ENCODE results near the gene BICD1. TPM values are rescaled to one million over a fixed set of nuclear protein-coding genes. Genes with fewer than 3 reads are reported as not detected.
"Not testable (repeated sequence)": the region's sequence is repeated elsewhere in the genome, so short reads cannot be mapped to it uniquely, and the experiment has no call there.

The BICD1 gene
- total RNA-seq, 1 donor from 2014 or later, result 95.0 TPM

DNA sequence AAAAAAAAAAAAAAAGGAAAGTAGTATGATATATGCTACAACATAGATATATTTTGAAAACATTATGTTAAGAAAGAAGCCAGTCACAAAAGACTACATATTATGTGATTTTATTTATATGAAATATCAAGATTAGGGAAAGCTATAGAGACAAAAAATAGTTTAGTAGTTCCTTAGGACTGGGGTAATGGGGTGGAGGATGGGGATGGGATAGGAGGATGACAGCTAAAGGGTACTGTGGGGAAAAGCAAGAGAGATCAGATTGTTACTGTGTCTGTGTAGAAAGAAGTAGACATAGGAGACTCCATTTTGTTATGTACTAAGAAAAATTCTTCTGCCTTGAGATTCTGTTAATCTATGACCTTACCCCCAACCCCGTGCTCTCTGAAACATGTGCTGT is 7.4 kb upstream of the BICD1 start:
- intact Hi-C loops (cut with DNase I); ATAC-seq; DNase-seq (ENCODE audit: low spot score): not testable (repeated sequence)

DNA sequence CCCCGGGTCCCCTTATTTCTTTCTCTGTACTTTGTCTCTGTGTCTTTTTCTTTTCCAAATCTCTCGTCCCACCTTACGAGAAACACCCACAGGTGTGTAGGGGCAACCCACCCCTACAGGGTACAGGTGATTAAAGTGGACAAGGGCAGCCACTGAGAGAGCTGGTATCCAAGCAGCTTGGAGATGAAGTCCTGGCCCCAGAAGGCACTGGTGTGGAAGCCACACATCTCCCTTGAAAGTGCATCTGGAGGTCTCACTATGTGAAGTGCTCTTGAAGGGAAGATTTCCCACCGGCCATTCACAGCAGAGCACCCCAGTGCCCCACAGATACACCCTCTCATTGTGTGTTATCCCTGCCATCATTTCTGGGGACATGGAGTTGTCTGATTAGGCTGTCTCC is 6.3 kb upstream of the BICD1 start:
- DNase-seq (ENCODE audit: low spot score), result no peak
- intact Hi-C loops (cut with DNase I), result no loop called here
- ATAC-seq, result no peak

DNA sequence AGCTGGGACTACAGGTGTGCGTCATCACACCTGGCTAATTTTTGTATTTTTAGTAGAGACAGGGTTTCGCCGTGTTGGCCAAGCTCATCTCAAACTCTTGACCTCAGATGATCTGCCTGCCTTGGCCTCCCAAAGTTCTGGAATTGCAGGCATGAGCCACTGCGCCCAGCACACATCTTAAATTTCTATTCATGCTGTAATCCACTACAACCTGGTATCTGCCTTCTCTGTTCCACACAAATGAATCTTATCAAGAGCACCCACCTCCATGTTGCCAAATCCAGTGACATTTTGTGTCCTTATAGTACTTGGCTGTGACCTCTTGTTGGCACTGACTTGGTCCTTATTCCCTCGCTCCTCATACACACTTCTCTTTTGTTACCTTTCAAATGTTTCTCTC is 5.8 kb upstream of the BICD1 start:
- DNase-seq (ENCODE audit: low spot score) (no peak), ATAC-seq (no peak)
- intact Hi-C loops (cut with DNase I), result no loop called here

DNA sequence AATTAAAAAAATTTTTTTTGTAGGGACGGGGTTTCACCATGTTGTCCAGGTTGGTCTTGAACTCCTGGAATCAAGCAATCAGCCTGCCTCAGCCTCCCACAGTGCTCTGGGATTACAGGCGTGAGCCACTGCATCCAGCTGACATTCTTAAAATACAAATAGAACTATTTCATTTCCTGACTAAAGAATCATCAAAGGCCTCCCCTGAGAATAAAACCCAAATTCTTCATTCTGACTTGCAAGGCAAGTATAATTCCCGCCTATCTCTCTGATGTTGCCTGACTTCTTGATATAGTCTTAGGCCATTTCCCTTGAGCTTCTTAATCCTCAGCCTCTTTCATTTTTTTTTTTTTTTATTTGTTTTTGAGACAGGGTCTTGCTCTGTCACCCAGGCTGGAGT is 4.4 kb upstream of the BICD1 start:
- DNase-seq (ENCODE audit: low spot score), result no peak
- no peak for ATAC-seq
- intact Hi-C loops (cut with DNase I), result no loop called here

DNA sequence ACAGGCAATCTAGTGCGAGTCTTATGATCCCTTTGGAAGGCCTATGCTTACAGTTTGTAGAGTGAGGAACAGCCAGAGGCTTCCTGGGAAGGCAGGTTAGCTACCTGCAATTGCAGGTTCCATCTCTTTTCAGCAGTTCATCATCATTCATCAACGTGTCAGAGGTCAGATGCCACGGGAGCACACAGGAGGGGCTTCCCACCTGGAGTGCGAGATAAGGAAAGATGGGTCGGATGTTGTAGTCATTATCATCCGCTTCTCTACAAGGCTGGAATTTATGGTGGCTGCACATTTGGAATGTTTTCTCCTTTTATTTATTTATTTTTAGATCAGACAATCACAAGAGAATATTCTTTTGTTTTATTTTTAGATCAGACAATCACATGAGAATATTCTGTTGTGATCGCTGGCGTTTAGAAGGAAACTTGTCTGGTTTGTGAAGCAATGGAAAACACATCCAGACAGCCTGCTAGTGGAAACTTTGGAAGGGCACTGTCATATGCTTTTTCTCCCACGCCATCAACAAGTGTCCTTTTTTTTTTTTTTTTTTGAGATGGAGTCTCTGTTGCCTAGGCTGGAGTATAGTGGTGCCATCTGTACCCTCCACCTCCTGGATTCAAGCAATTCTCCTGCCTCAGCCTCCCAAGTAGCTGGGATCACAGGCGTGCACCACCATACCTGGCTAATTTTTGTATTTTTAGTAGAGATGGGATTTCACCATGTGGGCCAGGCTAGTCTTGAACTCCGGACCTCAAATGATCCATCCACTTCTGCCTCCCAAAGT is 1.9 kb upstream of the BICD1 start:
- intact Hi-C loops (cut with DNase I), result no loop called here

DNA sequence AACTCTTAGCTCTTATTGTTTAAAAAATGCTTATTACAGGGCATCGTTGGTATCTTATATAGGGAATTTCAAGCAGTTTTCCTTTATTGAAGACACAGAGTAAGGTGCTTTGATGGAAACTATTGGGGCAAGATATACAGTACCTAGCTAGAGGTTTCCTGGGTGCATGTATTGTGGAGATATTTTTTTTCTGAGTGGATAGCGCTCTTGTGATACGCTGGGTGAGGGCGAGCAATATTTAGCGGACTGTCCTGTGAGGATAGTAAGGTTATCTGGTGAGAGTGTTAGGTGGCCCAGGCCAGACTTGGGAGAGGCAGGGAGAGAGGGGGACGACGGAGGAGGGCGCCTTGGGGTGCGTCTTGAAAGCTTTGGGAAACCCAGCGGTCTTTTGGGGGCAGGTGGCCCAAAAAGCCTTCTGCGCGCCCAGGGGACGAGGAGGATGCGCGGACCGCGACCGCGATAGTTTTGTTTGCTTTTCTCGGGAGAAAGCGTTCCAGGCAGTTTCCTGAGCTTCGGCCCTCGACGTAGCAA is 596 bp upstream of the BICD1 start:
- ATAC-seq, result peak; percentile 31
- no peak for DNase-seq (ENCODE audit: low spot score)
- intact Hi-C loops (cut with DNase I), result no loop called here

More for the DNA sequence above, 1.9 kb upstream of the BICD1 start:
- DNase-seq (ENCODE audit: low spot score), result no peak
- ATAC-seq, result no peak

DNA sequence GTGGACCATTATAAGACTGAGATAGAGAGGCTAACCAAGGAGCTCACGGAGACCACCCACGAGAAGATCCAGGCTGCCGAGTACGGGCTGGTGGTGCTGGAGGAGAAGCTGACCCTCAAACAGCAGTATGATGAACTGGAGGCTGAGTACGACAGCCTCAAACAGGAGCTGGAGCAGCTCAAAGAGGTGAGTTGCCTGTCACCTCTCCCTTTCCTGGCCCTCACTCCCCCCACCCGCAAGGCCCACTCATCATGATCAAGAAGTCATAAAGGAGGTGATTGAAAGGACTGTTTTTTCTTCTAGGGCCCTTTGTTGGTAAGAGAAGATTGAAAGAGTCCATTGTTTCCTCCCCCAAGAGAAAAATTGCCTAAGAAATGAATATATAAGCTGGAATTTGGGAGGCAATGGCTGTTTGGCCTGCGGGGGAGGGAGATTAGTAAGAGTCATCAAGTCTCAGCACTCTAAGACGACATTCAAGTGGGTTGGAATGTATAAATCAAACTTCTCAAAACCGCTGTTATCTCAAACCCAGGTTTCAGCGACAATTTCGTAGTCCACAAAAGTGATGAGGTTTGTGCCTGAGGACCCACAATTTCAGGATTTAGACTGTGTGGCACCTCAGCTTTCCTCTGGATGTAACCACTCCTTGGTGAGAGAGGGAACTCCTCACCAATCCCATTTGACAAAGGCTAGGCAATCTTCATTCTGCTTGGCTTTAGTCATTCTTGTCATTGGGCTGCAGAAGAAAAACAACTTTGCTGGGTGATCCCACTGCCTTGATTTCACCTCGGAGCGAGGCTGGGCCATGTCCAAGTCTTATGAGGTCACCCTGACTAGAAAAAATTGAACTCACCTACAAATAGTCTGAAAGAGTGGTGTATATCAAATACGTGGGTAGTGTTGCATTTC is 966 bp downstream of the BICD1 start:
- intact Hi-C loops (cut with DNase I), result no loop called here
- DNase-seq (ENCODE audit: low spot score), result no peak
- peak; percentile 26 for ATAC-seq

DNA sequence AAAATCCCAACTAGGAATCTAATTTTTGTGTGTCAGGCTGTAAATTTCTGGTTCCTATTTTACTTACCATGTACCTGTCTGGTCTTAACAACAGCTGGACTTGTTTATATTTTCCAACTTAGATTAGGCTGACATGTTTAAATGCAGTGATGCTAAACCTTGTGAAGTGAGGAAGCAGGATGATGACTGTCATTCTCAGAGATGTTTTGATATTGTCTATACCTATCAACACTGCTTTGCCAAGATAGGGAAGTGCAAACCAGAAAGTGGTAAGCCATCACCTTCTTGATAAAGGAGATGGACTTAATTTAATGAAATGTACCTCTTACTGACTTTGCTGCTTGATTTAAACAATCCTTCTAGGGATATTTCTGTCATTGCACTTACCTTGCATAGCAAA is 2.1 kb downstream of the BICD1 start:
- intact Hi-C loops (cut with DNase I), result no loop called here
- DNase-seq (ENCODE audit: low spot score) (no peak), ATAC-seq (no peak)

DNA sequence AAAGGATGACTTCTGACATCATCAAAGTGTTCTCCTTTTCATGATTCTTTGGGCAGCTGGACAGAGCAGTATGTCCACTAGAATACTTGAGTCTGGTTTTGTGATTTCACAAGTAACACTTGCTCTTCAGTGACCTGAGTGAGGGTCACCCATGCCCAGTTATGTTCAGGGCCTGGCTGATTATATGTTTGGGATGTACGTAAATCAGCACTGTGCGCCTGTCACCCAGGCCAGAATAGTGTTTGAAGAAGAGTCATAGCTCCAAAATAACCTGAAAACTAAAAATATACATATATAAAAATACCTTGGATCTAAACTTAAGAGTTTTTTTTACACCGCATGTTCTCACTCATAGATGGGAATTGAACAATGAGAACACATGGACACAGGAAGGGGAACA is 3.8 kb downstream of the BICD1 start:
- intact Hi-C loops (cut with DNase I), result no loop called here
- DNase-seq (ENCODE audit: low spot score) (no peak), ATAC-seq (no peak)

DNA sequence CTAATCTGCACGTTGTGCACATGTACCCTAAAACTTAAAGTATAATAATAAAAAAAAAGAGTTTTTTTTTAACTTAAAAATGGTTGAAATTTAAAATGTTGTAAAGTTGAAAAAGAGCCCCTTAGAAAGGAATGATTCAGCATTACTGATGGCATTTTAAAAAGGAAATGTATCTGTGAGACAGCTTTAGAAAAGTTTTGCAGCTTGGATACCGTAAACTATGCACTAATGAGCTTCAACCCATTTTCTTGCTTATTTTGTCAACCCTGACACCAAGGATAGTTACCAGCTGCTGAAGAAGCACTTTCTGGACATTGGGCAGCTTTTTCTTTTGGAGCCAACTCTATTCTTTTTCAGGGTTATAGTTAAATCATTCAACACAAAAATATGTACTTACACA is 4.3 kb downstream of the BICD1 start:
- DNase-seq (ENCODE audit: low spot score), result no peak
- no peak for ATAC-seq
- intact Hi-C loops (cut with DNase I), result no loop called here

DNA sequence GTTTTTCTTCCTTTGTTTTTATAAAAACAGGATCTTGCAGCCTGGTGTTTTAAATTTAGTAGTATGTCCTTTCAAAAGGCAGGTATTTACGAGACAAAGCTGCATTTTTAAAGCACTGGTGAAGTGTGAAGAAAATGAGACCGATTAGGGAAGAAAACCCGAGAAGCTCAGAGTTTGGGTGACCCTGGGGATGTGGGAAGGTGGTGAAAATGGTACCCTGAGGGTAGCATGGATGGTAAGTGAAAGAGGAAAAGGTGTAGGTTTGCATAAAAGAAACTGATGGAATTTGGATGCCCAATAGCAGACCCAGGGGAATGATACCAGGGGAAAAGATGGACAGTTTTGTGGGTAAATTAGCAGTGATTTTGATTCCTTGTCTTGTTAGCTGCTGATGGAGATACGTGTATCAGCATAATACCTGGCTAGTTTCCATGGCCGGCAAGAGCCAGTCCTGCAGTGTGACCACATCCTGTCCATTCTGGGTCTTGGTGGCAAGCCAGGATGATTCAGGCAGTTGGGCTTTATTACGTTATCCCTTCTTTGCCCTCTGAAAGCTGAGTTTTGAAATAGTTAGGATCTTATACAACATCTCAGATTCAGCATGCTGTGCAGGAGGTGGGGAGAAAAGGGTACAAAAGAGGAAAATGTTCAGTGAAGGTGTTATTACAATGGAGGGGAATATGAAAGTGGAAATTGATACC is 8.9 kb downstream of the BICD1 start:
- DNase-seq (ENCODE audit: low spot score) (peak; percentile 90), ATAC-seq (peak; percentile 99)
- intact Hi-C loops (cut with DNase I), result no loop called here

DNA sequence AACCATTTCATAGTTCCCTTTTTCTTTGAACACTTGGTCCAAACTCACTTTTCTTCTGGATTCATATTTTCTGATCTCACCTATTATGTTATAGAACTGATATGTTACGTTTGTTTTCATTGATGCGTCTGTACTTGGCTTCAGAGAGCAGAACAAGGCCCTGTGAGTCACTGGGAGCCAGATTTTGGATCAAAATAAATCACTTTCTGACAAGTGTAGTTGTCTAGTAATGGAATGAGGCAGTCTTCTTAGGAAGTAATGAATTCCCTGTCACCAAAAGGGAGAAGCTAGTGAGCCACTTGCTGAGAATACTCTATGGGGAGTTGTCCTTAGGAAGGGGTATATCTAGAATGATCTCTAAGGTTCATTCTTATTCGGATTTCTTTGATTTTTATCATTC is 10.2 kb downstream of the BICD1 start:
- intact Hi-C loops (cut with DNase I), result no loop called here
- no peak for DNase-seq (ENCODE audit: low spot score)
- no peak for ATAC-seq

DNA sequence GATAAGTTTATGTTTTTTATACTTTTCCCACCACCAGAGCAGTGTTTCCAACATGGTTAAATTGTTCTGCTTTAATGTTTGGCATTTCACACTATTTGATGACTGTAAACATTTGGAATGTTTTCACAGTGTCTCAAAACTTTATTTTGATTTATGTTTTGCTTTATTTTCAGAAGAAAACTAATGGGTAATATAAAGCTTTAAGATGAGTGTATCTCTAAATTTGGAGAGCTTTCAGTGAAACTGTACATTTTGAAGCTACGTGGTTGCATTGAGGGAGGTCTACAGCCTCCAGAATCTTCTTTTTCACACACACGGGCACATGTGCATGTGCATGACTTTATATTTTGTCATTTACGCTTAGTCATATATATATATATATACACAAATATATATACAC is 10.7 kb downstream of the BICD1 start:
- DNase-seq (ENCODE audit: low spot score), result no peak
- ATAC-seq, result no peak

DNA sequence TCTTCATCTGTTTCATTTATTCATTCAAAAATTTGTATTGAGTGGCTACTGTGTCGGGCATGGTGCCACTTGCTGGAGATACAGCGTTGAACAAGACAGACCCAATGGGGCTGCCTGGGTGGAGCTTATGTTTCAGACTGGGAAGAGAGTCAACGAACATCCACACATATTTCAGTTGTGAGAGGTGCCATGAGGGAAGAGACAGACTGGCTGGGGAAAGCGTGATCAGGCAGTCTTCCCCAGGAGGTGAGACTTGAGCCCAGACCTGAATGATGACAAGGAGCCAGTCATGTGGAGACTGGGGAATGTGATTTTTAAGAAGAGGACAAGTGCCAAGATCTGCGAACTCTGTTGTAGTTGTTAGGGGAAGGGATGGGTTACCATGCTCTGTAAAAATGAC is 12.2 kb downstream of the BICD1 start:
- intact Hi-C loops (cut with DNase I), result no loop called here
- ATAC-seq, result no peak
- no peak for DNase-seq (ENCODE audit: low spot score)

More for the DNA sequence above, 10.7 kb downstream of the BICD1 start:
- intact Hi-C loops (cut with DNase I), result no loop called here

DNA sequence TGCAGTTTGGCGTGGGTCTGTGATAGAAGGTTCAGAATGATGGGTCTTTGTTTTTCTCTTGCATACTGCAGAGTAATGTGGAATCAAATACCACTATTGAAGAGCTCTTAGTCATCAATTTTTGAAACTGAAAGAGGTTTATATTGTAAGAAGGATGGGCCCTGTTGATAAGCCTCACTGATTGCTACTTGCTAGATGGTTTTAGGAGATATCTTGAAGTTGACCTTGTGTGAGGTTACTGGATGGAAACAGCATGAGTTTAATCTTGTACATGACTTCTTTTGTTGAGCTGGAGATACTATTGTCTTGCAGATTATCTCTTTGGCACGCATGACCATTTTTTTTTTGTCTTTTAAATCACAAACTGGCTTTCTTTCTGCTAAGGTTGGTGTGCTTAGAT is 13.8 kb downstream of the BICD1 start:
- intact Hi-C loops (cut with DNase I), result no loop called here
- ATAC-seq (no peak), DNase-seq (ENCODE audit: low spot score) (no peak)

DNA sequence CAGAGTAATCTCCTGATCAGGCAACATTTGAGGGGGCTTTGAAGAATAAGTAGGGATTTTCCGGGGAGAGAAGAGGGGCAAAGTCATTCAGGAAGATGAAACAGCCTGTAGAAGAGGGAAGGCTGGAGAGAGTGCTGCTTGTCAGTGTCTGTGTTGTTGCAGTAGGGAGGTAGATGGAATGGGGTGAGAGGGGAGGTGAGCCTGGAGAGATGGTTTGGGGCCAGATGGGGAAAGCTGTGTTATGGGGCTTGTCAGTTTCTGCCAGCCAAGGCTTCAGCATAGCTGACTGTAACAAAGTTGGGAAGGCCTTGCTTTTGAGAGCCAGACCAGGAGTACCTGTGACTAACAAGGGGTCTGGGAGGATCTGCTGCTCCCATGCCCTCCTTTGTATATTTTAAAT is 18.0 kb downstream of the BICD1 start:
- no peak for ATAC-seq
- intact Hi-C loops (cut with DNase I), result no loop called here

DNA sequence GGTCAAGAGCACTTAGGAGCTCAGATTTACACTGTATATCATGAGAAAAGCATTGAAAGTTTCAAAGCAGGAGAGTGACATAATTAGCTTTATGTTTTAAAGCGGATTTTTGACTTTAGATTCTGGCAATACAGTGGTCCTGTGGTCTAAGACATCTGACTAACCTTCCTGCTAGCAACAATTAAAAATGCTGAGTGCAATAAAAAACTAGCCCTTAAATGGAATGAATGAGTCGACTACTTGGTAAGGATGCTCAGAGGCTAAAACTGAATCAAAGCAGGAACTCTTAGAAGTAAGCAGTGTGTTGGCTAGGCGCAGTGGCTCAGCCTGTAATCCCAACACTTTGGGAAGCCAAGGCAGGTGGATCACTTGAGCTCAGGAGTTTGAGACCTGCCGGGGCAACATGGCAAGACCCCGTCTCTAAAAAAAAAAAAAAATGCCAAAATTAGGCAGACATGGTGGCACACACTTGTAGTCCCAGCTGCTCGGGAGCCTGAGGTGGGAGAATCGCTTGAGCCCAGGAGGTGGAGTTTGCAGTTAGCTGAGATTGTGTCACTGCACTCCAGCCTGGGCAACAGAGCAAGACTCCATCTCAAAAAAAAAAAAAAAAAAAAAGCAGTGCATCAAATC is 18.9 kb downstream of the BICD1 start:
- ATAC-seq (no peak), DNase-seq (ENCODE audit: low spot score) (no peak)
- intact Hi-C loops (cut with DNase I), result no loop called here

More for the DNA sequence above, 18.0 kb downstream of the BICD1 start:
- DNase-seq (ENCODE audit: low spot score), result no peak

DNA sequence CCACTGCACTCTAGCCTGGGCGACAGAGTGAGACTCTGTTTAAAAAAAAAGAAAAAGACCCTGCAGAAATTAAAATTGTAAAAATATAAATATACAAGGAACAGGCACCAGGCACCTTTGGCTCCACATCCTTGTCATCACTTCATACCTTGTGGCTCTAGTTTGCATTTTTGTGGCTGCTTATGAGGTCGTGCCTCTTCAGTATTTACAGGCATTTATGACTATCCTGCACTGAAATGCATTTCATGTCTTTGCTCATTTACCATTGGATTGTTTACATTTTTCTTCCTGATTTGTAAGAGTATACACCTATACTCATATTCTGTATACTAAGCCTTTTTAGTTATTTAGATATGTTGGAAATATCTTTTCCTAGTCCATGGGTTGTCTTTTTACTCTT is 20.1 kb downstream of the BICD1 start:
- ATAC-seq (no peak), DNase-seq (ENCODE audit: low spot score) (no peak)
- intact Hi-C loops (cut with DNase I), result no loop called here

DNA sequence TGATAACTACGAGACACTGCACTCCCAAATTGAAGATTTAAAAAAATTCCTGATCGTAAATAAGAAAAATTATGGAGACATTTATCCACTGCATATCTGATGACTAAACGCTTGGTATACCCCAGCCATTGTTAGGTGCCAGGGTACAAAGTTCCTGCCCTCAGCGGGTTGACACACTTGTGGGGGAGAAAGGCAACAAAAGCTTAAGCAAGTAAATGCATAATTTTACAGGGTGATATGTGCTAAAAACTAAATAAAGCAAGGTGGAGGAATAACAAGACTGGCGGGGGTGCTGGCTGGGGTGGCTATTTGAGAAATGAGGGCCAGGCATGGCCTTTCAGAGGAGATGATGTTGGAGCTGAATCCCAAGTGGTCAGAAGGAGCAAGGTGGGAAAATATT is 25.0 kb downstream of the BICD1 start:
- DNase-seq (ENCODE audit: low spot score), result no peak
- intact Hi-C loops (cut with DNase I), result no loop called here
- no peak for ATAC-seq

Measured in sciatic nerve (tissue), 2 donors.